Panc1 (cell line): ENCODE measurements around the gene EXOC6B.

Experiments used
- CTCF ChIP-seq: fragments of 450-650 bp; IDR thresholded peaks from 2 replicates; pipeline ENCODE4 v1.5.1; 2017; ENCODE audit warnings: mild to moderate bottlenecking
- POLR2AphosphoS5 ChIP-seq: IDR thresholded peaks from 2 replicates; pipeline ENCODE4 v1.6.1; 2012; ENCODE audit warnings: mild to moderate bottlenecking, low read depth, low read length, moderate library complexity
- SIN3A ChIP-seq: IDR thresholded peaks from 2 replicates; pipeline ENCODE4 v1.6.1; 2012; ENCODE audit warnings: low read depth, mild to moderate bottlenecking, low read length, moderate library complexity, borderline replicate concordance; ENCODE audit not compliant: insufficient read depth

GRCh38 chr2:72326759-72327158 is 499.1 kb downstream of the EXOC6B start:
- TF ChIP-seq POLR2AphosphoS5, result no peak
- TF ChIP-seq CTCF, result no peak
- TF ChIP-seq SIN3A, result no peak
